ENCODE results near the gene NF1. TPM values are rescaled to one million over a fixed set of nuclear protein-coding genes. Genes with fewer than 3 reads are reported as not detected.
"Not testable (repeated sequence)": the region's sequence is repeated elsewhere in the genome, so short reads cannot be mapped to it uniquely, and the experiment has no call there.

The NF1 gene
- total RNA-seq, 4 donors from 2014 or later = 66.8 to 106 (median 95.6) TPM

DNA sequence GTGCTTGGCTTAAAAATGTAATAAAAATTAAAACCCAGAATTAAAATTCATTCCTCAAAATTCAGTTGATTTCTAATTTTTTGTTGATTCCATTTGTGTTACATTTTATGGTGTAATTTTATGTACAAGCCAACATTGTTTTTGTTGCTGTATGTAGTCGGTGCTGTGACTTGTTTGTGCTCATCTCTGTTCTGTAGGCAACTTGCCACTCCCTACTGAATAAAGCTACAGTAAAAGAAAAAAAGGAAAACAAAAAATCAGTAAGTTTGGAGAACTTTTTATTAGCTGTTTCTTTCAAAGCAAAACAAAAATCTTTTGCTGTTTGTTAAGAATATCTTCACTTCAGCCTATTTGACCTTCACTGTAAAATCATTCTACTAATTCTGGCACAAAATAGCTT lies 158.0 kb downstream of the NF1 start:
- Histone ChIP-seq H3K4me3 (no peak overlapping the region), H3K4me1 (peaks cover 0 to 3% (median 0%) of the 10 kb centered on the region in 4 donors), H3K36me3 (peaks cover 0 to 3% (median 0%) of the 10 kb centered on the region in 3 donors), H3K9me3 (no peaks in the 10 kb centered on the region), H3K27ac (no peak overlapping the region), H3K27me3 (no peaks in the 10 kb centered on the region)
- TF ChIP-seq POLR2A (IDR thresholded peaks at IDR 0.05) = no peak
- TF ChIP-seq, protein P1, sequence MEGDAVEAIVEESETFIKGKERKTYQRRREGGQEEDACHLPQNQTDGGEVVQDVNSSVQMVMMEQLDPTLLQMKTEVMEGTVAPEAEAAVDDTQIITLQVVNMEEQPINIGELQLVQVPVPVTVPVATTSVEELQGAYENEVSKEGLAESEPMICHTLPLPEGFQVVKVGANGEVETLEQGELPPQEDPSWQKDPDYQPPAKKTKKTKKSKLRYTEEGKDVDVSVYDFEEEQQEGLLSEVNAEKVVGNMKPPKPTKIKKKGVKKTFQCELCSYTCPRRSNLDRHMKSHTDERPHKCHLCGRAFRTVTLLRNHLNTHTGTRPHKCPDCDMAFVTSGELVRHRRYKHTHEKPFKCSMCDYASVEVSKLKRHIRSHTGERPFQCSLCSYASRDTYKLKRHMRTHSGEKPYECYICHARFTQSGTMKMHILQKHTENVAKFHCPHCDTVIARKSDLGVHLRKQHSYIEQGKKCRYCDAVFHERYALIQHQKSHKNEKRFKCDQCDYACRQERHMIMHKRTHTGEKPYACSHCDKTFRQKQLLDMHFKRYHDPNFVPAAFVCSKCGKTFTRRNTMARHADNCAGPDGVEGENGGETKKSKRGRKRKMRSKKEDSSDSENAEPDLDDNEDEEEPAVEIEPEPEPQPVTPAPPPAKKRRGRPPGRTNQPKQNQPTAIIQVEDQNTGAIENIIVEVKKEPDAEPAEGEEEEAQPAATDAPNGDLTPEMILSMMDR (IDR thresholded peaks at IDR 0.05) = no peak
- DNase-seq = no peak

DNA sequence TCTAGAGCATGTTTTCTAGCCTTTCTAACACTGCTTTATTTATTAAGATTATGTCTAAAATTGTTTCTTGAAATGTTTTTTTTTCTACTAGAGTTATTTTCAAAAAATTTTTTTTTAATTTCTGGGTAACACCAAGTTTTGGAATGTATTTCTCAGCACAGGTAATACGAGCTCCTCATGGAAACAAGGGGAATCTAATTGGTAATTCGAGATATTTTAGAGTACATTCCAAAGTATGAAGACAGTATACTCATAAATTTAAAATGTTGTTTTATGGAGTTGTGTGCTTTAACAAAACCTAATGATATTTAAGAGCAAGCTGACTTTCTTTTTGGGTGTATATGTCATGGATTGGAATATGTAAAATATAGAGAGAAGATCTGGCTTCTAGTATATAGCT lies 159.9 kb downstream of the NF1 start:
- Histone ChIP-seq H3K27me3 (no peaks in the 10 kb centered on the region), H3K4me1 (peaks cover 0 to 3% (median 0%) of the 10 kb centered on the region in 4 donors), H3K27ac (no peak overlapping the region), H3K4me3 (no peak overlapping the region), H3K9me3 (no peaks in the 10 kb centered on the region), H3K36me3 (peaks cover 0 to 3% (median 0%) of the 10 kb centered on the region in 3 donors)
- no peak for DNase-seq
- TF ChIP-seq, protein P1 (IDR thresholded peaks at IDR 0.05) = no peak
- no peak for TF ChIP-seq POLR2A (IDR thresholded peaks at IDR 0.05)

DNA sequence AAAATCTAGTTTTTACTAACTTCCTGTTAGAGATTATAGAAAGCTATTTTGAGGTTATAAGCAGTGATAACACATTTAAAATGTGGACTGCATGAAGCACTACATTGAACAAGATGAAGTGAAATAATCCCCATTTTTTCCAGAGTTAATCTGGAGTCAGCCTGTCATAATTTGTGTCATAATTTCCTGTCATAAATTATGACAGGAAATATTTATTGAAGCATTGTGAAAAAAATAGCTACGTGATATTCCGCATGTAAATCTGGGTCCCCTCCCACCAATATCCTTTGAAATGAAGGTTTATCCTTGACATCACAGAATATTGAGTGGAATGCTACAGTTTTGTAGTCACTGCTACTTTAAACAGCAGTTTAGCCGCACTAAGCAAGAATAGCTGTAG lies 162.2 kb downstream of the NF1 start:
- Histone ChIP-seq H3K4me1 (no peaks in the 10 kb centered on the region), H3K27ac (no peak overlapping the region), H3K36me3 (peaks cover 0 to 8% (median 0%) of the 10 kb centered on the region in 3 donors), H3K9me3 (no peaks in the 10 kb centered on the region), H3K4me3 (no peak overlapping the region), H3K27me3 (no peaks in the 10 kb centered on the region)
- no peak for DNase-seq
- TF ChIP-seq, protein P1 (IDR thresholded peaks at IDR 0.05) = no peak
- TF ChIP-seq POLR2A (IDR thresholded peaks at IDR 0.05) = no peak

DNA sequence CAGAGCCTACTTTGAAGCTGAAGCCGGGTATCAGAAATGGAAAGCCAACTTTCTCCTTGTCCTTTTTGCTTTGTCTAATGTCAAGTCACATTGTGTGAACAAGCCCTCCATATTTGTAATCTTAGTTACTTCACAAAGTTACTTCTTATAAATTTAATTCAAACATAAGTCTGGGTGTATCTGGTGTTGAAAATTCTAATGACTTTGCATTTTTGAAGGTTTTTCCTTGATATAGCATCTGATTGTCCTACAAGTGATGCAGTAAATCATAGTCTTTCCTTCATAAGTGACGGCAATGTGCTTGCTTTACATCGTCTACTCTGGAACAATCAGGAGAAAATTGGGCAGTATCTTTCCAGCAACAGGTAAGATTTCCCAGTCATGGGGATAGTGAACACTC lies 165.4 kb downstream of the NF1 start:
- no peak overlapping the region for H3K27ac ChIP-seq

DNA sequence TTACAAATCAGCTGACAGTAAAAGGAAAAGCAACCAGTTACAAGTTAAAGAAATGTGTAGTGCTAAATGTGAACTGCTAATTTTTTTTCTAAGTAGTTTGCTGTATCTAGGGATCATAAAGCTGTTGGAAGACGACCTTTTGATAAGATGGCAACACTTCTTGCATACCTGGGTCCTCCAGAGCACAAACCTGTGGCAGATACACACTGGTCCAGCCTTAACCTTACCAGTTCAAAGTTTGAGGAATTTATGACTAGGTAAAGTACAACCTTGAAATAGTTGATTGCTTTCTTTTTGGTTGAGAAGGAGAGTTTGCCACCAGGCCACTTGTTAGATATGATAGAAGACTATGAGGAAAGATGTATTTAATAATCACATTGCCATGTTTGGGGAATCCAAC lies 166.8 kb downstream of the NF1 start:
- no peak for TF ChIP-seq POLR2A (IDR thresholded peaks at IDR 0.05)
- TF ChIP-seq, protein P1 (IDR thresholded peaks at IDR 0.05) = no peak
- H3K4me1 ChIP-seq = no peaks in the 10 kb centered on the region
- no peak overlapping the region for H3K4me3 ChIP-seq
- H3K36me3 ChIP-seq = peaks cover 0 to 22% (median 0%) of the 10 kb centered on the region in 3 donors
- no peak for DNase-seq
- no peak overlapping the region for H3K27ac ChIP-seq
- no peaks in the 10 kb centered on the region for H3K27me3 ChIP-seq
- H3K9me3 ChIP-seq = no peaks in the 10 kb centered on the region

More for the DNA sequence above, 165.4 kb downstream of the NF1 start:
- Histone ChIP-seq H3K4me1 (no peaks in the 10 kb centered on the region), H3K27me3 (no peaks in the 10 kb centered on the region), H3K9me3 (no peaks in the 10 kb centered on the region), H3K4me3 (no peak overlapping the region), H3K36me3 (peaks cover 0 to 9% (median 0%) of the 10 kb centered on the region in 3 donors)
- no peak for DNase-seq
- TF ChIP-seq, protein P1 (IDR thresholded peaks at IDR 0.05) = no peak
- no peak for TF ChIP-seq POLR2A (IDR thresholded peaks at IDR 0.05)

DNA sequence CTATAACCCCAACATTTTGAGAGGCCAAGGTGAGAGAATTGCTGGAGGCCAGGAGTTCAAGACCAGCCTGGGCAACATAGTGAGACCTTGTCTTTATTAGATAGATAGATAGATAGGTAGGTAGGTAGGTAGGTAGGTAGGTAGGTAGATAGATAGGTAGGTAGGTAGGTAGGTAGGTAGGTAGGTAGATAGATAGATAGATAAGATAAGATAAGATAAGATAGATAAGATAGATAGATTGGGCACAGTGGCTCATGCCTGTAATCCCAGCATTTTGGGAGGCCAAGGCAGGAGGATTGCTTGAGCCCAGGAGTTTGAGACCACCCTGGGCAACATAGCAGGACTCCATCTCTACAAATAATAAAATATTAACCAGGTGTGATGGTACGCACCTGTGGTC lies 168.1 kb downstream of the NF1 start:
- not testable (repeated sequence) for DNase-seq, H3K9me3 ChIP-seq, H3K27ac ChIP-seq, H3K4me1 ChIP-seq, H3K4me3 ChIP-seq, H3K27me3 ChIP-seq
- H3K36me3 ChIP-seq = peaks cover 0 to 28% (median 0%) of the 10 kb centered on the region in 3 donors

Data from Peyer's patch (tissue), 4 donors.